Activated naive CD4-positive, alpha-beta T cell treated with anti-CD3 and anti-CD28 coated beads, Interleukin-2, amount 50 U/mL, for 16 hours (primary cell): ENCODE measurements around the gene TEX54.
A peak's percentile ranks its signal among the peaks of the same experiment; 100 is the strongest.

Experiments
- DNase-seq: peaks from one replicate; pipeline ENCODE4 v3.0.0-alpha.2; 2020

Gene TEX54

DNA sequence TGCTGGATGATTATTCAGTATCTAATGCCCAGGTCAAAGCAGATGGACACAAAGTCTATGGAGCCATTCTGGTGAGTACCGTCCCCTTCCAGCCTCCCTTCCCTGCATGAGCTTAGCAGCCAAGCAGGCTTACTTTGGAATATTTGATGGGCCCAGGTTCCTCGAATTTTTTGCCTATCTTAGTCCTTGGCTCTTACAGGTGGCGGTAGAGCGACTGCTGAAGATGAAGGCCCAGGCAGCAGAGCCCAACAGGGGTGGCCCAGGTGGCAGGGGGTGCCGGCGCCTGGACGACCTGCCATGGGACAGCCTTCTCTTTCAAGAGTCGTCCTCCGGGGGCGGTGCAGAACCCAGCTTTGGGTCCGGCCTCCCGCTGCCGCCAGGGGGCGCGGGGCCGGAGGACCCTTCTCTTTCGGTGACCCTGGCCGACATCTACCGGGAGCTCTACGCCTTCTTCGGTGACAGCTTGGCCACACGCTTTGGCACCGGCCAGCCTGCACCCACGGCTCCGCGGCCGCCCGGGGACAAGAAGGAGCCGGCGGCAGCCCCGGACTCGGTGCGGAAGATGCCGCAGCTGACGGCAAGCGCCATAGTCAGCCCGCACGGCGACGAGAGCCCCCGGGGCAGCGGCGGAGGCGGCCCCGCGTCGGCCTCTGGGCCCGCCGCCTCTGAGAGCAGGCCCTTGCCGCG is 46.2 kb downstream of the TEX54 start:
- peak; percentile 82 for DNase-seq

- no peak for DNase-seq
Measured at GRCh38 chr11:62782753-62783152, 49.9 kb downstream of the TEX54 start.
